HG02973 (cell line): Measurements from ENCODE around the gene RANGRF.
A peak's percentile ranks its signal among the peaks of the same experiment; 100 is the strongest.
"Not testable (repeated sequence)": the region's sequence is repeated elsewhere in the genome, so short reads cannot be mapped to it uniquely, and the experiment has no call there.

Experiments used
- ATAC-seq: cut with Tn5 transposase; IDR thresholded peaks from one replicate; pipeline ENCODE4 v1.9.1; 2021; ENCODE audit warnings: moderate library complexity; ENCODE audit not compliant: unreplicated experiment

The RANGRF gene, protein sequence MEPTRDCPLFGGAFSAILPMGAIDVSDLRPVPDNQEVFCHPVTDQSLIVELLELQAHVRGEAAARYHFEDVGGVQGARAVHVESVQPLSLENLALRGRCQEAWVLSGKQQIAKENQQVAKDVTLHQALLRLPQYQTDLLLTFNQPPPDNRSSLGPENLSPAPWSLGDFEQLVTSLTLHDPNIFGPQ

DNA sequence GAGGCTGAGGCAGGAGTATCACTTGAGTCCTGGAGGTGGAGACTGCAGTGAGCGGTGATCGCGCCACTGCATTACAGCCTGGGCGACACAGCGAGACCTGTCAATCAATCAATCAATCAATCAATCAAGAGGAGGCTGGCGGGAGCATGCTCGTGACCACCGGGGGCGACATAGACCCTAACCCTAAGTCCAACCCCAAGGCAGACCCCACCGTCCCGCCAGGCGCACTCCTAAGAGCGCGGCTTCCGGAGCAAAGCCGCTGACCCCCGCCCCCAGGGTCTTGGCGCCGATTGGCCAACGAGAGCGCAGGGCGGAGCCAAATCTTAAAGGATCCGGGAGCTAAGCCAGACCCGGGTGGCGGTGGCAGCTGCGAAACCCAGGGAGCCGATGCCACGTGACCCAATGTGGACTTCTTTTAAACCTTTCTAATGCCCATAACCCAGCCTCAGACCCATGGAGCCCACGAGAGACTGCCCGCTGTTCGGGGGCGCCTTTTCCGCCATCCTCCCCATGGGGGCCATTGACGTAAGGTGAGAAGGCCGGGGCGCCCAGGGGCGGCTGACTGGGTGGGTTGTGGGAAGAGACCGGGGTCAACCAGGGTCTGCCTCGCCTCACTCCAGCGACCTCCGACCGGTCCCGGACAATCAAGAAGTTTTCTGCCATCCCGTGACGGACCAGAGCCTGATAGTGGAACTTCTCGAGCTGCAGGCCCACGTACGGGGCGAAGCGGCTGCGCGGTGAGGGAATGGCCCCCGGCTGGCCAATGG, at the start of gene RANGRF:
Gene RANGRF (plus strand): TSS at position 335 of the 767 bp plus-strand sequence. CDS start 119 bp downstream, at position 454.
- ATAC-seq = peak; percentile 61

DNA sequence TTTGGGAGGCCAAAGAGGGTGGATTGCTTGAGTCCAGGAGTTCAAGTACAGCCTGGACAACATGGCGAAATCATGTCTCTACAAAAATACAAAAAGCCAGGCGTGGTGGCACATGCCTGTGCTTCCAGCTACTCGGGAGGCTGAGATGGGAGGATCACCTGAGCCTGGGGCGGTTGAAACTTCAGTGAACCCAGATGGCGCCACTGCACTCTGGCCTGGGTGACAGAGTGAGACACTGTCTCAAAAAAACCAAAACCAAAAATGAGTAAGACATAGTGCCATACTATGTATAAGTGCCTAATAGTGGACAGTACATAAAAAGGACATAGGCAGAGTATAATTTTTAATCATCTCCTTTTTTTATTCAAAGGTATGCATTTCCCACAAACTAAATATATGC, 44.6 kb upstream of the RANGRF start:
- no peak for ATAC-seq

DNA sequence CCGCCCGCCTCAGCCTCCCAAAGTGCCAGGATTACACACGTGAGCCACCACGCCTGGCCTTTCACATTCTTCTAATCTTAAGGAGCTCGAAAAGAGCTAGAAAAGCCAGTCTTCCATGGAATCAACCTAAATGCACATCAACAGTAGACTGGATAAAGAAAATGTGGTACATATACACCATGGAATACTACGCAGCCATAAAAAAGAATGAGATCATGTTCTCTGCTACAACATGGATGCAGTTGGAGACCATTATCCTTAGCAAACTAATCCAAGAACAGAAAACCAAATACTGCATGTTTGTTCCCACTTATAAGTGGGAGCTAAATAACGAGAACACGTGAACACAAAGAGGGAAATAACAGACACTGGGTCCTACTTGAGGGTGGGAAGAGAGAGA, 43.7 kb upstream of the RANGRF start:
- no peak for ATAC-seq

DNA sequence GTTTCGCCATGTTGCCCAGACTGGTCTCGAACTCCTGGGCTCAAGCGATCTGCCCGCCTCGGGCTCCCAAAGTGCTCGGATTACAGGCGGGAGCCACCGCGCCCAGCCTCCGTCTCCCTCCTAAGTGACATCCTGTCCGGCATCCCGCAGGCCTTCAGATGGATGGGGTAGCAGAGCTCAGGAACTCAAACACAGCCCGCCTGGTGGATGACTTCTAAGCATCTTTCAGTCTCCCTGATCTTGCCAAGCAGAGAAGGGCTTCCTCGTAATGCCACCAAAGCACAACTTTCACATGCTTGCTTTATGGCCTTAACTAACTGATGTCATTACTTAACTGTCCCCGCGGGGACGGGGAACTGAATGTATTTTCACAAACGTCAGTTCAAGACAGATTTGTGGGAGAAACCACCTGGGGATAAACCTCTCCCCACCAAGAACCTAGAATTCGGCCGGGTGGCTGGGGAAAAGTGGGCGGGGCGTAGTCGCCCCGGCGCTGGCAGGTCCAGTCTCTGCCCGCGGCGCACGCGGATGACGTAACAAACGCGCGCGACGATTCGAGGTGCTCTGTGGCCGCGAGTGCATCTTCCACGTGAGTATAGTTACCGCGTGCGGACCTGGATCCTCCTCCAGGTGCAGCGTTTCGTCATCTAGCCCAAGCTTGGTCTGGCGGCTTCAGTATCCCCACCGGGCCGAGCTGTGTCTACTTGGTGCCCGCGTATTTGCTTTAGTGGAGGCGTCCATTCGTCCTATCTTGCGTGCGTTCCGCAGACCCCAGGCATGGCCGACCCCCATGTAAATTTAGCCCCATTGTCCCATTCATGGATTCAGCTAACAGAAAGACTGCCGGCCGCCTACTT, 39.5 kb upstream of the RANGRF start, which contains the start of gene PFAS:
Gene PFAS (plus strand): TSS at position 539 of the 857 bp plus-strand sequence. CDS start 4,649 bp downstream, outside the sequence.
- ATAC-seq = peak; percentile 52

DNA sequence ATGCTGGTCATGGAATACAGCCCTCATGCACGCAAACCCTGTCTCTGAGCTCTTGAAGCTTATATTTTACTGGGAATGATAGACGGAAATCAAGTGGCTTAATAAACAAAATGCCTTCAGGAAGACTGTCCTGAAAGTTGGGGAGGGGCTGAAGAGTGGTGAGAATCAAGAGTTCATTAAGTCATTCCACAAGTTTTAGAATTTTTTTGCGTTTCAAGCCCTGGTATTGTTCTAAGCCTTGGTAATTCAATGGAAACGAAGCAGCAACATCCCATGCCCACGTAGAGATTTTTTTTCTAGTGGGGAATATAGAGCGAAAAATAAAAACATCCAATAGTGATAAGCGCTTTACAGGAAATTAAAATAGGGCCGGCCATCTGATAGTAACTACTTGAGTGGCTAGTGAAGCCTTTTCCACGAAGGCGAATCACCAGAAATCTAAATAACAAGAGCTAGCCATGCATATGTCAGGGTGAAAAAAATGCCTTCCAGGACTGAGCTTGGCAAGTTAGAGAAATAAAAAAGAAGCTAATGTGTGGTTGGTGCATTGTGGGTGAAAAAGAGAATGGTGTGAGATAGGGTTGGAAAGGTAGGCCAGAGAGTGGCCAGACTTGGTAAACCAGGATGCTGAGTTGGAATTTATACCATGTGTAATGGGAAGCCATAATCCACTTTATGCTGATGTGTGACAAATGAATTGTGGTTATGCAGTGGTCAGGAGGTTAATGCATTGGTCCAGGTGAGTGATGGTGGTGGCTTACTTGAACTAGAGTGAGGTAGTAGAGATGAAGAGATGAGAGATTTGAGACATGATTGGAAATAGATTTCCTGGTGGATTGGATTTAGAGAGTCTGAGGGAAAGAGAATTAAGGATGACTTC, 38.6 kb upstream of the RANGRF start:
- ATAC-seq = no peak

DNA sequence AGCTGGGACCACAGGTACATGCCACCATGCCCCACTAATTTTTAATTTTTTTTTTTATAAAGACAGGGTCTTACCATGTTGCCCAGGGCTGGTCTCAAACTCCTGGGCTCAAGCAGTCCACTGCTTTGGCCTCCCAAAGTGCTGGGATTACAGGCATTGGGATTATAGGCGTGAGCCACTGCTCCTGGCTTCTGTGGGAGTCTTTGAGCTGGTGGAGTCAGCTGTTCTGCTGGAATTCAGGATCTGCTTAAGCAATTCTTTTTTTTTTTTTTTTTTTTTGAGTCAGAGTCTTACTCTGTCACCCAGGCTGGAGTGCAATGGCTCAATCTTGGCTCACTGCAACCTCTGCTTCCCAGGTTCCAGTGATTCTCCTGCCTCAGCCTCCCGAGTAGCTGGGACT, 37.1 kb upstream of the RANGRF start:
- not testable (repeated sequence) for ATAC-seq

DNA sequence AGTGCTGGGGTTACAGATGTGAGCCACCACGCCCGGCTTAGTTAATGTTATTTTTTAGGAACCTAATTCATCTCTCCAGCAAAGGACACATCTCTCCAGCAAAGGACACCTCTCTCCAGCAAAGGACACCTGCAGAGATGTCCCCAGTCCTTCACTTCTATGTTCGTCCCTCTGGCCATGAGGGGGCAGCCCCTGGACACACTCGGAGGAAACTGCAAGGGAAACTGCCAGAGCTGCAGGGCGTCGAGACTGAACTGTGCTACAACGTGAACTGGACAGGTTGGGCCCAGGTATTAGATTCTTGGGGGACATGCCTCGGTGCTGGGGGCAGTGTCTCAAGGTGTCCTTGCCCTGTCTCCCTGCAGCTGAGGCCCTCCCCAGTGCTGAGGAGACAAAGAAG, 34.7 kb upstream of the RANGRF start:
- ATAC-seq = no peak

DNA sequence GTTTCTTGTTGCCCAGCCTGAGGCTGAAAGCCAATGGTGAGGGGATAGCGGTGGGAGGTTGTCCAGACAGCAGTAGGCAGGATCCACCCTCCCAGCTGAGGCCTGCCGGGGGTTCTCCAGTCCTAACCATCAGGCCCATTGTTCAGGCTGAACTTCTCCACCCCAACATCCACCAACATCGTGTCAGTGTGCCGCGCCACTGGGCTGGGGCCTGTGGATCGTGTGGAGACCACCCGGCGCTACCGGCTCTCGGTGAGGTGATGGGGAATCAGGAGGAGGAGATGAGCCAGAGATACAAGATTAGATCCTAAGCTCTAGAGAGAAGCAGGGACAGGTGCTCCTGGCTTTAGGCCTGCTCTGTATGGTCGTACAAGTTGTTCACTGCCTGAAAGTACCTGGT, 33.6 kb upstream of the RANGRF start:
- no peak for ATAC-seq

DNA sequence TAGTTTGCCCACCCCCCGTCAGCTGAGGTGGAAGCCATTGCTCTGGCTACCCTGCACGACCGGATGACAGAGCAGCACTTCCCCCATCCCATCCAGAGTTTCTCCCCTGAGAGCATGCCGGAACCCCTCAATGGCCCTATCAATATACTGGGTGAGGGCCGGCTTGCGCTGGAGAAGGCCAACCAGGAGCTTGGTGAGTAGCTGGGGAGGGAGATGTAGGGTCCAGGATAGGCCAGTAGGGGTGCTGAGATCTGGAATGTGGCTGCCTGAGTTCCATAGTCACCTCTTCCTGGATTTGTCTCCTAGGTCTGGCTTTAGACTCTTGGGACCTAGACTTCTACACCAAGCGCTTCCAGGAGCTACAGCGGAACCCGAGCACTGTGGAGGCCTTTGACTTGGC, 33.0 kb upstream of the RANGRF start:
- ATAC-seq = no peak

DNA sequence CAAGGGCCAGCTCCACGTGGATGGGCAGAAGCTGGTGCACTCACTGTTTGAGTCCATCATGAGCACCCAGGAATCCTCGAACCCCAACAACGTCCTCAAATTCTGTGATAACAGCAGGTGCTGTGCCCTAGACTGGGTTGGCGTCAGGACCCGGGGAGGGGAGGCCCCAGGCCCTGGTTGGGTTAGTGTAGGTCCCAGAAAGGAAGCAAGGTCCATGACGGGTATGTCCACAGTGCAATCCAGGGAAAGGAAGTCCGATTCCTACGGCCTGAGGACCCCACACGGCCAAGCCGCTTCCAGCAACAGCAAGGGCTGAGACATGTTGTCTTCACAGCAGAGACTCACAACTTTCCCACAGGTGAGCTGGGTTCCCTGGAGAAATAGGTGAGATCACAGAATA, 32.2 kb upstream of the RANGRF start:
- no peak for ATAC-seq

DNA sequence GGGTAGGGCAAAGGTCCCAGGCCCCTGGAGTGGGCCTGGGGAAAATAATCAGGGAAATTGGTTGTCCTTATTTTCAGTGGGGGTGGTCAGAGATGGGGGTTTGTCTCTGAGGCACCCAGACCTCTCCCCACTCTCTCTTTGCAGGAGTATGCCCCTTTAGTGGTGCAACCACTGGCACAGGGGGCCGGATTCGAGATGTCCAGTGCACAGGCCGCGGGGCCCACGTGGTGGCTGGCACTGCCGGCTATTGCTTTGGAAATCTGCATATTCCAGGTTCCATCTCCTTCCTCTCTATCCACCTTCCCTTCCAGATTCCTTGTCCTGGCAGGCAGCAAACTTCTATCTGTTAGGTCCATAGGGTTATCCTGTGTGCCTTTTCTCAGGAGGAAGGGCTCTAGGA, 31.8 kb upstream of the RANGRF start:
- no peak for ATAC-seq

DNA sequence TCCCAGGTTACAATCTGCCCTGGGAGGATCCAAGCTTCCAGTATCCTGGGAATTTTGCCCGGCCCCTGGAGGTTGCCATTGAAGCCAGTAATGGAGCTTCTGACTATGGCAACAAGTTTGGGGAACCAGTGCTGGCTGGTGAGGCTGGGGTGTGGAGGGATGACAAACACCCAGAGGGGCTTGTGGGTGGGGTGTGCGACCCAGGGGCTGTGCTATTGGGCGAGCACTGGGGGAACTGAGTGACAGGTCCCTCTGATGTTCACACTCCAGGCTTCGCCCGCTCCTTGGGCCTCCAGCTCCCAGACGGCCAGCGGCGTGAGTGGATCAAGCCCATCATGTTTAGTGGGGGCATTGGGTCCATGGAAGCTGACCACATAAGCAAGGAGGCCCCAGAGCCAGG, 30.7 kb upstream of the RANGRF start:
- no peak for ATAC-seq

DNA sequence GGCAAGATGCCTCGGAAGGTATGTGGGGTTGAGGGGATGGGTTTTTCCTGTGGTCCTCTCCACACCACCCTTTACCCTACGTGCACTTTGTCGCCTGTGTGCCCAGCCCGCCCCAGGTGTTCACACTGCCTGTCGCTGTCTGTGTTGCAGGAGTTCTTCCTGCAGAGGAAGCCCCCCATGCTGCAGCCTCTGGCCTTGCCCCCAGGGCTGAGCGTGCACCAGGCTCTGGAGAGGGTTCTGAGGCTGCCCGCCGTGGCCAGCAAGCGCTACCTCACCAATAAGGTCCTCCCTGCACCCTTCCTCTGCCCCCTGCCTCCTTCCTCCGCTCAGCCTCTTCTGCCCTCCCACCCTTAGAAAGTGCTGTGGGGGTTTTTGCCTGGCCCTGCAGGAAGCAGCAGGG, 24.1 kb upstream of the RANGRF start:
- no peak for ATAC-seq

DNA sequence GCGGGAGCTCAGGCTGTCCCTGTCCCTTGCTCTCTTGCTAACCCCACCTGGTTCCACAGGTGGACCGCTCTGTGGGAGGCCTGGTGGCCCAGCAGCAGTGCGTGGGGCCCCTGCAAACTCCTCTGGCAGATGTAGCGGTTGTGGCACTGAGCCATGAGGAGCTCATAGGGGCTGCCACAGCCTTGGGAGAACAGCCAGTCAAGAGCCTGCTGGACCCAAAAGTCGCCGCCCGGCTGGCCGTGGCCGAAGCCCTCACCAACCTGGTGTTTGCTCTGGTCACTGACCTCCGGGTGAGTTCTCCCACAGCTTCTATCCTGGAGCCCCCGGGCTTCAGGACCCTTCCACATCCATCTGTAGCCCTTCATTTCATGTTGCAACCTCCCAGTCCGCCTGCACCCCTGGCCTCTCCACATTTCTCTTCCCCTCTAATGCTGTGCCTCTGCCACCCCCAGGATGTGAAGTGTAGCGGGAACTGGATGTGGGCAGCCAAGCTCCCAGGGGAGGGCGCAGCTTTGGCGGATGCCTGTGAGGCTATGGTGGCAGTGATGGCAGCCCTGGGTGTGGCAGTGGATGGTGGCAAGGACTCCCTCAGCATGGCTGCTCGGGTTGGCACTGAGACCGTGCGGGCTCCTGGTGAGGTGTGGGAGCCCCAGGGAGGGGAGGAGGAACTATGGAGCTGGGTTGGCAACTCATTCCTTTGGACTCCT, 23.5 kb upstream of the RANGRF start:
- no peak for ATAC-seq

DNA sequence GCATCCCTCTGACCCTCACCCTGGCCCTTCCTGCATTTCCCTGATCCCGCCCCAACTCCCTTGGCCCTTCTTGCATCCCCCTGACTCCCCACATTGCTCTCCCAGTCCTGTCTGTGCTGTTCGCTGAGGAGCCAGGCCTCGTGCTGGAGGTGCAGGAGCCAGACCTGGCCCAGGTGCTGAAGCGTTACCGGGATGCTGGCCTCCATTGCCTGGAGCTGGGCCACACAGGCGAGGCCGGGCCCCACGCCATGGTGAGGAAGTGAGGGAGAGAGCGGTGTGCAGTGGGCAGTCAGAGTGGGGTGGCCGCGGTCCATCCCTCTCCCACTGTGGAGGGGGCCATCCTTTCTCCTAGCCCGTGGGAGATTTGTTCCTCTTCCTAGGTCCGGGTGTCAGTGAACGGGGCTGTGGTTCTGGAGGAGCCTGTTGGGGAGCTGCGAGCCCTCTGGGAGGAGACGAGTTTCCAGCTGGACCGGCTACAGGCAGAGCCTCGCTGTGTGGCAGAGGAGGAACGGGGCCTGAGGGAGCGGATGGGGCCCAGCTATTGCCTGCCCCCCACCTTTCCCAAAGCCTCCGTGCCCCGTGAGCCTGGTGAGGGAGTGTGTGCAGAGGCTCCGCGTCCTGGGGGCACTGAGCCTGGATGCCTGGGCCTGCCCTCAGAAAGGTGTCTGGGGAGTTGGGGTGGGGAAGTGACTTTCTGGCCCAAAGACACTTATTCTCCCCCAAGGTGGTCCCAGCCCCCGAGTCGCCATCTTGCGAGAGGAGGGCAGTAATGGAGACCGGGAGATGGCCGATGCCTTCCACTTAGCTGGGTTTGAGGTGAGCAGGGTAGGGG, 21.6 kb upstream of the RANGRF start:
- no peak for ATAC-seq

DNA sequence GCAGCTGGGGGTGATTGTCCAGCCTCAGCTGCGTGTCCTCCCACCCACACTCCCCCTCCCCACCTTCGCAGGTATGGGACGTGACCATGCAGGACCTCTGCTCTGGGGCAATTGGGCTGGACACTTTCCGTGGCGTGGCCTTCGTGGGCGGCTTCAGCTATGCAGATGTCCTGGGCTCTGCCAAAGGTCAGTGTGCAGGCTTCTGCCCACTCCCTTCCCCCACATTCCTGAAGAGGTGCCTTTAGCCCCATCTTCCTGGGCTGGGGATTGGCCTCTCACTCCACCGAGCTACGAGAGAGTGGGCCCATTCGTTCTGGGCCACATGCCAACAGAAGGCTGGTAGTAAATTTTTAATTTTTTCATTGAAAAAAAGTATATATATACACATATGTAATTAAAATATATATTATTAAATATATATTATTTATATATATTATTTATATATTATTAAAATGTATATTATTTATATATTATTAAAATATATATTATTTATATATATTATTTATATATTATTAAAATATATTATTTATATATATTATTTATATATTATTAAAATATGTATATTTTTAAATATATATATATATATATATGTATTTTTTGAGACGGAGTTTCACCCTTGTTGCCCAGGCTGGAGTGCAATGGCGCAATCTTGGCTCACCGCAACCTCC, 20.9 kb upstream of the RANGRF start:
- ATAC-seq = no peak

DNA sequence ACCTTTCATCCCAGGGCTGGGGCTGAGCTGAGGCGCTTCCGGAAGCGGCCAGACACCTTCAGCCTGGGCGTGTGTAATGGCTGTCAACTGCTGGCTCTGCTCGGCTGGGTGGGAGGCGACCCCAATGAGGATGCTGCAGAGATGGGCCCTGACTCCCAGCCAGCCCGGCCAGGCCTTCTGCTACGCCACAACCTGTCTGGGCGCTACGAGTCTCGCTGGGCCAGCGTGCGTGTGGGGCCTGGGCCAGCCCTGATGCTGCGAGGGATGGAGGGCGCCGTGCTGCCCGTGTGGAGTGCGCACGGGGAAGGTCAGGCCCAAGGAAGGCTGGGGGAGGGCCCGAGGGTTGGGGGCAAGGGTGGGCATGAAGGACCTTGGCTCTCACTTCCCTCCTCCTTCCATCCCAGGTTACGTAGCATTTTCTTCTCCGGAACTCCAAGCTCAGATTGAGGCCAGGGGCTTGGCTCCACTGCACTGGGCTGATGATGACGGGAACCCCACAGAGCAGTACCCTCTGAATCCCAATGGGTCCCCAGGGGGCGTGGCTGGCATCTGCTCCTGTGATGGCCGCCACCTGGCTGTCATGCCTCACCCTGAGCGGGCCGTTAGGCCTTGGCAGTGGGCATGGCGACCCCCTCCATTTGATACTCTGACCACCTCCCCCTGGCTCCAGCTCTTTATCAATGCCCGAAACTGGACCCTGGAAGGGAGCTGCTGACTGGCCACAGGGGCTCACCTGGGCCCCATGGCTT, 19.7 kb upstream of the RANGRF start:
- no peak for ATAC-seq

DNA sequence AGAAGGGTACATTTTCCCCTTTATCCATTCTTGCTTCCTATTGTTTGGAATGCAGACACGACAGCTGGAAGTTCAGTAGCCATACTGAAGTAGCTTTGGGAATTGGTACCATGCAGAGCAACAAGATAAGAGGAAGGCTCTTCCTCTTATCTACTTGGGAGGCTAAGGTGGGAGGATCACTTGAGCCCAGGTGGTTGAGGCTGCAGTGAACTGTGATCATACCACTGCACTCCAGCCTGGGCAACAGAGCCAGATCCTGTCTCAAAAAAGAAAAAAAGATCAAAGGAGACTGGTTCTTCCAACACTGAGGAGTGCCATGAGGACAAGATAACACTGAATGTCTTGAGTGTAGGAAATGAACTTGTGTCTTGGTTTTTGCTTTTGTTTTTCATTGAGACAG, 16.0 kb upstream of the RANGRF start:
- ATAC-seq = no peak
